ENCODE data around the gene C6orf47. TPM values are rescaled to one million over a fixed set of nuclear protein-coding genes. Genes with fewer than 3 reads are reported as not detected.

Gene C6orf47
- total and polyA plus RNA-seq, 7 experiments from 2014 or later, result 14.0 to 33.7 (median 23.2) TPM

- H3K4me3 Mint-ChIP-seq, result peak overlapping the region; percentile 93 to 99 (median 96)
- ATAC-seq (no peak), DNase-seq (peak in 2 of 9 donors; percentile 18 to 33)
- H3K4me1 ChIP-seq (ENCODE audit: control insufficient read depth in 2 of 2, insufficient read depth in 2 of 2, low read length in 2 of 2), result peaks cover 40 to 52% of the 10 kb centered on the region in 2 donors
- intact Hi-C loops (cut with micrococcal nuclease), result loop anchor here (2.0 to 10.0 kb wide), 6 partner anchors 75 to 1751 kb away; partner anchors contain the start of genes ATF6B (in 1 of the 2), CUTA (in 1 of the 2), HSD17B8 (in 1 of the 2) and HSPA1B (in 1 of the 2)
- no peaks in the 10 kb centered on the region for H3K27me3 ChIP-seq (ENCODE audit: control insufficient read depth in 2 of 2, insufficient read depth in 2 of 2, low read length in 2 of 2)
- ChIA-PET CTCF (interaction anchor here (0.7 to 2.7 kb wide), 6 partner anchors 10 to 141 kb away, joined by 3 to 19 read pairs (median 4); partner anchors contain the start of genes APOM and BAG6), POLR2A (interaction anchor here (0.6 to 7.1 kb wide), 31 partner anchors 10 to 1540 kb away, joined by 3 to 193 read pairs (median 4); partner anchors contain the start of genes ABHD16A, APOM, BAG6 and DDX39B)
- H3K27ac Mint-ChIP-seq, result peak overlapping the region; percentile 94 to 99 (median 98)
- H3K9me3 ChIP-seq (ENCODE audit: control insufficient read depth in 2 of 3, low read length in 3 of 3), result no peaks in the 10 kb centered on the region
- peaks cover 7 to 44% (median 11%) of the 10 kb centered on the region in 5 donors for H3K36me3 Mint-ChIP-seq
- H3K4me1 Mint-ChIP-seq, result peaks cover 37 to 87% (median 76%) of the 10 kb centered on the region in 7 donors
- peaks cover 6 to 32% (median 9%) of the 10 kb centered on the region in 3 experiments for H3K36me3 ChIP-seq (ENCODE audit: control insufficient read depth in 2 of 3, insufficient read depth in 3 of 3, low read length in 3 of 3)
- H3K9me3 Mint-ChIP-seq, result peaks cover 0 to 2% (median 0%) of the 10 kb centered on the region in 11 donors
- H3K27ac ChIP-seq (ENCODE audit: low read depth, low read length), result peak overlapping the region; percentile 97
- H3K4me3 ChIP-seq (ENCODE audit: low read length), result peak overlapping the region; percentile 91
- H3K27me3 Mint-ChIP-seq, result peaks cover 0 to 2% (median 0%) of the 10 kb centered on the region in 5 donors
These were observed 3.6 kb upstream of the C6orf47 start for GRCh38 chr6:31663961-31664789.

GRCh38 chr6:31663126-31663960 lies 2.8 kb upstream of the C6orf47 start:
- H3K27me3 Mint-ChIP-seq, result peaks cover 0 to 2% (median 0%) of the 10 kb centered on the region in 5 donors
- no peaks in the 10 kb centered on the region for H3K9me3 ChIP-seq (ENCODE audit: control insufficient read depth in 2 of 3, low read length in 3 of 3)
- H3K36me3 ChIP-seq (ENCODE audit: control insufficient read depth in 2 of 3, insufficient read depth in 3 of 3, low read length in 3 of 3), result peaks cover 2 to 29% (median 4%) of the 10 kb centered on the region in 3 experiments
- intact Hi-C loops (cut with micrococcal nuclease), result loop anchor here in 1 of 2 donors (10.0 kb wide), 2 partner anchors 1541 to 1751 kb away; partner anchors contain the start of genes CUTA, HSD17B8, PHF1 and RING1
- H3K4me3 ChIP-seq (ENCODE audit: low read length), result peak overlapping the region; percentile 91
- H3K9me3 Mint-ChIP-seq, result peaks cover 0 to 2% (median 0%) of the 10 kb centered on the region in 11 donors
- peak overlapping the region; percentile 51 to 99 (median 98) for H3K27ac Mint-ChIP-seq
- H3K27me3 ChIP-seq (ENCODE audit: control insufficient read depth in 2 of 2, insufficient read depth in 2 of 2, low read length in 2 of 2), result no peaks in the 10 kb centered on the region
- H3K4me1 ChIP-seq (ENCODE audit: control insufficient read depth in 2 of 2, insufficient read depth in 2 of 2, low read length in 2 of 2), result peaks cover 48 to 60% of the 10 kb centered on the region in 2 donors
- ChIA-PET POLR2A (interaction anchor here (0.7 to 7.1 kb wide), 10 partner anchors 10 to 495 kb away, joined by 3 to 193 read pairs (median 4); partner anchors contain the start of genes APOM, BAG6, DXO and LTB), CTCF (interaction anchor here (1.1 to 2.7 kb wide), 4 partner anchors 9 to 82 kb away, joined by 3 to 19 read pairs (median 4); partner anchors contain the start of genes APOM and BAG6)
- H3K27ac ChIP-seq (ENCODE audit: low read depth, low read length), result peak overlapping the region; percentile 97
- H3K4me1 Mint-ChIP-seq, result peaks cover 45 to 89% (median 76%) of the 10 kb centered on the region in 7 donors
- peak overlapping the region; percentile 93 to 99 (median 96) for H3K4me3 Mint-ChIP-seq
- no peak for ATAC-seq
- H3K36me3 Mint-ChIP-seq, result peaks cover 7 to 44% (median 11%) of the 10 kb centered on the region in 5 donors
- no peak for DNase-seq

GRCh38 chr6:31662124-31662723 lies 1.6 kb upstream of the C6orf47 start:
- ATAC-seq (no peak), DNase-seq (no peak)
- peaks cover 0 to 2% (median 0%) of the 10 kb centered on the region in 11 donors for H3K9me3 Mint-ChIP-seq
- H3K27ac Mint-ChIP-seq, result peak overlapping the region; percentile 41 to 95 (median 78)
- Histone ChIP-seq H3K27ac (ENCODE audit: low read depth, low read length) (no peak overlapping the region), H3K27me3 (ENCODE audit: control insufficient read depth in 2 of 2, insufficient read depth in 2 of 2, low read length in 2 of 2) (no peaks in the 10 kb centered on the region), H3K9me3 (ENCODE audit: control insufficient read depth in 2 of 3, low read length in 3 of 3) (no peaks in the 10 kb centered on the region), H3K4me1 (ENCODE audit: control insufficient read depth in 2 of 2, insufficient read depth in 2 of 2, low read length in 2 of 2) (peaks cover 50 to 62% of the 10 kb centered on the region in 2 donors), H3K4me3 (ENCODE audit: low read length) (no peak overlapping the region), H3K36me3 (ENCODE audit: control insufficient read depth in 2 of 3, insufficient read depth in 3 of 3, low read length in 3 of 3) (peaks cover 0 to 30% (median 6%) of the 10 kb centered on the region in 3 experiments)
- CTCF ChIA-PET, result no interaction called here
- H3K36me3 Mint-ChIP-seq, result peaks cover 4 to 41% (median 11%) of the 10 kb centered on the region in 5 donors
- intact Hi-C loops (cut with micrococcal nuclease), result loop anchor here in 1 of 2 donors (10.0 kb wide), 2 partner anchors 1543 to 1753 kb away; partner anchors contain the start of genes CUTA, HSD17B8, PHF1 and RING1
- peaks cover 0 to 2% (median 0%) of the 10 kb centered on the region in 5 donors for H3K27me3 Mint-ChIP-seq
- H3K4me1 Mint-ChIP-seq, result peaks cover 48 to 90% (median 76%) of the 10 kb centered on the region in 7 donors
- peak overlapping the region; percentile 9 to 98 (median 91) for H3K4me3 Mint-ChIP-seq
- POLR2A ChIA-PET, result interaction anchor here (0.6 to 7.1 kb wide), 8 partner anchors 9 to 168 kb away, joined by 3 to 193 read pairs (median 6); partner anchors contain the start of genes ABHD16A, APOM, BAG6 and LY6G5C

GRCh38 chr6:31661262-31662123 lies 915 bp upstream of the C6orf47 start:
- Histone ChIP-seq H3K4me1 (ENCODE audit: control insufficient read depth in 2 of 2, insufficient read depth in 2 of 2, low read length in 2 of 2) (peaks cover 47 to 57% of the 10 kb centered on the region in 2 donors), H3K27me3 (ENCODE audit: control insufficient read depth in 2 of 2, insufficient read depth in 2 of 2, low read length in 2 of 2) (no peaks in the 10 kb centered on the region), H3K4me3 (ENCODE audit: low read length) (peak overlapping the region; percentile 79), H3K27ac (ENCODE audit: low read depth, low read length) (peak overlapping the region; percentile 88), H3K36me3 (ENCODE audit: control insufficient read depth in 2 of 3, insufficient read depth in 3 of 3, low read length in 3 of 3) (peaks cover 0 to 33% (median 6%) of the 10 kb centered on the region in 3 experiments), H3K9me3 (ENCODE audit: control insufficient read depth in 2 of 3, low read length in 3 of 3) (no peaks in the 10 kb centered on the region)
- Mint-ChIP-seq H3K27me3 (peaks cover 0 to 2% (median 0%) of the 10 kb centered on the region in 5 donors), H3K4me3 (peak overlapping the region; percentile 89 to 98 (median 92)), H3K27ac (peak overlapping the region; percentile 75 to 95 (median 88)), H3K9me3 (peaks cover 0 to 2% (median 0%) of the 10 kb centered on the region in 11 donors), H3K4me1 (peaks cover 49 to 89% (median 73%) of the 10 kb centered on the region in 7 donors), H3K36me3 (peaks cover 4 to 41% (median 13%) of the 10 kb centered on the region in 5 donors)
- ChIA-PET POLR2A (interaction anchor here (0.6 to 7.1 kb wide), 23 partner anchors 9 to 1616 kb away, joined by 3 to 193 read pairs (median 4); partner anchors contain the start of genes ABHD16A, APOM, BAG6 and DDX39B), CTCF (interaction anchor here (0.9 kb wide), 1 partner anchor 9 kb away, joined by 3 read pairs; the partner anchor contains the start of gene BAG6)
- ATAC-seq (no peak), DNase-seq (no peak)
- intact Hi-C loops (cut with micrococcal nuclease), result loop anchor here in 1 of 2 donors (10.0 kb wide), 2 partner anchors 1543 to 1753 kb away; partner anchors contain the start of genes CUTA, HSD17B8, PHF1 and RING1

Data from naive thymus-derived CD4-positive, alpha-beta T cell (primary cell).